NCI-H1694 treated with DMSO at 0.1 percent for 48 hours (cell line): Measurements from ENCODE around the gene CCDC171.
"Not testable (repeated sequence)": the region's sequence is repeated elsewhere in the genome, so short reads cannot be mapped to it uniquely, and the experiment has no call there.

Experiments used
- DNase-seq: peaks from one replicate; lab custom pipeline; 2025; lab: John Stamatoyannopoulos, UW

CCDC171 gene

DNA sequence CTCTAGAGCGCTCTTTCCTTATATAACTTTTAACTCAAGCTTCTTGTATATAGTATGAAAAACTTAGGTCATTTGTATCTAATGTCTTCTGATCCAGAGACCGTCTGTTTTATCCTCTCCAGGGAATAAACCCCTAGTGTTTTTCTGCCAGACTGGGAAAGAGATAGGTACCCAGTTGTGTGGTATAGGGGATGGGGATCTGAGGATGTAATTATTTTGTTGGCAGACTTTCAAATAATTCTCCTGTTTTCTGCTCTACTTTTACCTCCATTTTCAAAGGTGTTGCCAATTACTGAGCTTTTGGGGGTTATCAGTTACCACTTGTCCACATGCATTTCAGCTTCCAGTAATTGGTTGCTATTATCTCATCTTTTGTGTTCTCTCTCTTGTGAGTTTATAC, 17.9 kb downstream of the CCDC171 start:
- no peak for DNase-seq

- DNase-seq: no peak
Measured at GRCh38 chr9:15572200-15572770, 19.4 kb downstream of the CCDC171 start.

- no peak for DNase-seq
Measured at GRCh38 chr9:15576350-15577050, 23.7 kb downstream of the CCDC171 start.

DNA sequence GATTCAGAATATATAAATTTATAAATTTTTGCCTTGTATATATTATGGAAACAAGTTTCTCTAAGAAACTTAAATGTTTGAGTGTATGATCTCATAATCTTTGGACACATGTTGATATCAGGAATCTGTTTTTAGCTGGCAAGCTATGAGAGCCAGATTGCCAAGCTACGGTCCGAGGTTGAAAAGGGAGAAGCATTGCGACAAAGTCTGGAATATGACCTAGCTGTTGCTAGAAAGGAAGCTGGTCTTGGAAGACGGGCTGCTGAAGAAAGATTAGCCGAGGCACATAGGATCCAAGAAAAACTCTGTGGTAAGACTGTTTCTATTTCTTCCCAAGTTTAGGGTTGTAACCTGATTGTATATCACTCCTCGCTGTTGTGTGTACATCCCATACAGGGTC, 25.9 kb downstream of the CCDC171 start:
- no peak for DNase-seq

GRCh38 chr9:15584379-15584778, 31.5 kb downstream of the CCDC171 start:
- DNase-seq: no peak

DNA sequence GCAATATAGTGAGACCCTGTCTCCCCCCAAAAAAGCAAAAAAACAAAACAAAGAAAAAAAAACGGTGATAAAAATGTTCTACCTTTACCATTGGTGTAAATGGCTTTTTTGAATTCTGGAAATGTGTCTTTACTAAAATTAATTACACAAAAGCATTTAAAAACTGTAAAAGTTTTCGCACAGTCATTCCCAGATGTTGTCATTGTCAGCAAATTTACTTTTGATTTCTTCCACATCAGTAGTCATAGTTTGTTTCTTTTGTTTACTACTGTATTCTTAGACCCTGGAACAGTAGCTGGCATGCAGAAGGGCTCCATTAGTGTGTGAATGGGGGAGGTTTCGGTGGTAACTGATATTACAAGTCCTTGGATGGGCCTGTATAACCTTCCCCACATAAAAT, 39.5 kb downstream of the CCDC171 start:
- no peak for DNase-seq

DNA sequence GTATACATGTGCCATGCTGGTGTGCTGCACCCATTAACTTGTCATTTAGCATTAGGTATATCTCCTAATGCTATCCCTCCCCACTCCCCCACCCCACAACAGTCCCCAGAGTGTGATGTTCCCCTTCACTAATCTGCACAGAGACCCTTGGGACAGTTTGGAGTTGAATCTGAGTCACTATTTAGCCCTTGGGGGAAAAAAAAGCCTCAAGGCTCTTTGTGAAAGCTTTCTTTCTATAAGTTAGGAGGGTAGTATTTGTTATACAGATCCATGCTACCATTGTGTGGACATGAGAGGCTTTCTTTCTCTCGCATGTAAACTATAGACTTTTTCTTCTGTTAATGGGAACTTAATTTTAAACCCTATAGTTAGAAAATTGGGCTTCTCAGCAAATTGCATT, 40.1 kb downstream of the CCDC171 start:
- not testable (repeated sequence) for DNase-seq

GRCh38 chr9:15600666-15601330, 48.0 kb downstream of the CCDC171 start:
- not testable (repeated sequence) for DNase-seq

- peak; percentile 60 for DNase-seq
Measured at GRCh38 chr9:15606643-15607472, 54.0 kb downstream of the CCDC171 start.

DNA sequence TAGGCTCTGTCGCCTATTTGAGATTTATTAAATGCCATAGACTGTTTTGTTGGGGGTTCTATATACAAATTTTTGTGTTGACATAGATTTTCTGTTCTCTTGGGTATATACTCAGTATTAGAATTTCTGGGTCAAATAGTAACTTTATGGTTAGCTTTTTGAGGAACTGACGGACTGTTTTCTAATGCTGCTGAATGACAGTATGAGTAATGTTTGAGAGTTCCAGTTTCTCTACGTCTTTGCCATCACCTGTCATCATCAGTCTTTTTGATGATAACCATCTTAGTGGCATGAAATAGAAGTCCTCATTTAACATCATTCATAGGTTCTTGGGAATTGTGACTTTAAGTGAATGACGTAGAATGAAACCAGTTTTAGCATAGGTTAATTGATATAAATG, 60.1 kb downstream of the CCDC171 start:
- no peak for DNase-seq

GRCh38 chr9:15617782-15618181, 64.9 kb downstream of the CCDC171 start:
- DNase-seq: no peak

- DNase-seq: no peak
Measured at GRCh38 chr9:15618540-15619331, 65.9 kb downstream of the CCDC171 start.

GRCh38 chr9:15622318-15622971, 69.6 kb downstream of the CCDC171 start:
- peak; percentile 7 for DNase-seq

GRCh38 chr9:15635752-15636151, 82.9 kb downstream of the CCDC171 start:
- no peak for DNase-seq

- DNase-seq: no peak
Measured at GRCh38 chr9:15640121-15640520, 87.3 kb downstream of the CCDC171 start.

DNA sequence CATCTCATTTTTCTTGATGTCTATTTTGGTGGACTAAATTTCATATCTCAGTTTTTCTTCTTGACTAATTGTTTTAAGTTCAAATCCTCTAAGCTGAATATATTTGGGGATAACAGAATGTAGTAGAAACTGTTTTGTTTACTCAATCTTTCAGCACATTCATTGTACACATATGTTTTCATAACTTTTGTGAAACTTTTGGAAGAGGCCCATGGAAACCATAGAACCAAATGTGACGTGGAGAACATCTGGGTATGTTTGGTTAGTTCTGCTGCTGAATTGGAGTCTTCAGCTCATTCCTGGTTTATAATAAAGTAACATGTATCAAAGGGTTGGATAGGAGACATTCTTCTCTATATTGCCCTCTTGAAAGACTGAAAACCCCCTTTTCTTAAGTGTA, 88.4 kb downstream of the CCDC171 start:
- DNase-seq: no peak

- DNase-seq: peak; percentile 50
Measured at GRCh38 chr9:15642369-15642962, 89.6 kb downstream of the CCDC171 start.

- no peak for DNase-seq
Measured at GRCh38 chr9:15670246-15670645, 117.4 kb downstream of the CCDC171 start.

- no peak for DNase-seq
Measured at GRCh38 chr9:15670894-15671293, 118.1 kb downstream of the CCDC171 start.

GRCh38 chr9:15693701-15694100, 140.9 kb downstream of the CCDC171 start:
- DNase-seq: no peak

DNA sequence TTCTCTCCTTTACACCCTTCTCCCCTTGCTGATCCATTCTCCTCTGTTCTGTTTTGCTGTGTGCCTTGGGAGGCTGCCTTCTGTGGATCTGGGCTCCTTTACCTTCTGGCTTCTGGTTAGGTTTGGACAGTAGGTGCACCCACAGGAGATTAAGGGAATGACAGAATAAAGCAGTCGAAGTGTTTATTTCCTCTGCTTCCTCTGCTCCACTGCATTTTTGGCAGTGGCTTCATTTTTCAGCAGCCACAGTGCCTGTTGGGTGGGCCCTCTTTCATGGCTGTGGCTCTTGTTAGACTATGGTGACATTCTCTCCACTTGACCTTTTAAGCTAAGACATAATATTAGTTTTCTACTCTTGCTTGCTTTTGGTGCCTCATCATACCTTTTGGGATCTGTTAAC, 144.1 kb downstream of the CCDC171 start:
- DNase-seq: no peak
